ENCODE results near the gene ACTRT2.

DNA sequence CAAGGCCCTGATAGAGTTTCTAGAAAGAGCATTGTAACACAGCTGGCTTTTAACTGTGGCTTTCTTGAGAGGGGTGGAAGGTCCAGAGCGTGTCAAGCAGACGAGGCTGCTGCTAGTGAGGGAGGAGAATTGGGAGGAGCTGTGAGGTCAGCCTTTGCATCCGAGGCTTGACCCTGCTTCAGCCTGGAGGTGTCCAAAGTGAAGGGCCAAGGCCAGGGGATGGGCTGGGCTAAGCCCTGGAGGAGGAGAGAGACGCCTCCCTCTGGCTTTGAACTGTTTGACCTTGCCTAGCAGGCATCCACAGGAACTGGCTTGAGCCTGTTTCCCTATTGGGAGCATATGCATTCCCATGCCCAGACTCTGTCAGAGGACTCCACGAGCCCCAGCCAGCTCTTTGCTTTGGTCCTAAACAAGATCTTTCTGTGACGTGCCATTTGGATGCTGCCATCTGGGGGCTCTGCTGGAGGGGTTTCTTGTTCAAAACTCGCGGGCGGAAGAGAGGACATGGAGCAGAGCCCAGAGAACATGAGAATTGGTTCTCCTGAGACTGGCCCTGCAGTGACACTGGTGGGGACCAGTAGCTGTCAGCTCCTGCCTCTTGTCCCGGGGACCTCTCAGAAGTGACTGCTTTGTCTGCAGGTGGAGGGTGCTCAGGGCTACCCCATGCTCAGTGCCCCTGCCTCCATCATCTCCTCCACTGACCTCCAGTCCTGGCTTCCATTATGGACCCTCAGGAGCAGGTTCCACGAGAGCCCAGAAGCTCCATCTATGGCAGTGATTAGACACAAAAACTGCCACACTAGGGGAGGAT lies 5.5 kb downstream of the ACTRT2 start:
- TF ChIP-seq POLR2AphosphoS5 (IDR thresholded peaks at IDR 0.05) (no peak), CTCF (IDR thresholded peaks at IDR 0.05 in 8 of 11, conservative IDR thresholded peaks at IDR 0.05 in 3 of 11) (no peak), POLR2A (IDR thresholded peaks at IDR 0.05) (no peak)
